OCI-LY3 (cell line): ENCODE data around the gene POTEF.
"Not testable (repeated sequence)": the region's sequence is repeated elsewhere in the genome, so short reads cannot be mapped to it uniquely, and the experiment has no call there.

Experiments
- H2AFZ ChIP-seq: fragments of 200-600, 300-600 bp; shearing (Covaris generic); 2 replicates; pipeline ENCODE4 v1.6.0; 2014; ENCODE audit warnings: antibody characterized with exemption, low read depth, low read length
- H3K27ac ChIP-seq: fragments of 200-600, 300-600 bp; sonication (generic); 2 replicates; pipeline ENCODE4 v1.5.1; 2014; ENCODE audit warnings: mild to moderate bottlenecking, low read length, moderate library complexity, mixed read lengths
- H3K27me3 ChIP-seq: fragments of 200-600, 300-600 bp; sonication (generic); 2 replicates; pipeline ENCODE4 v1.6.1; 2014; ENCODE audit warnings: low read depth, low read length, mixed read lengths
- H3K36me3 ChIP-seq: fragments of 200-600, 300-600 bp; sonication (generic); replicated peaks from 2 replicates; pipeline ENCODE3; 2014; ENCODE audit warnings: low read depth, low read length, mixed read lengths
- H3K4me1 ChIP-seq: fragments of 300-600, 200-600 bp; sonication (generic); 2 replicates; pipeline ENCODE4 v1.6.1; 2014; ENCODE audit warnings: low read length, mixed read lengths
- H3K4me2 ChIP-seq: fragments of 200-600, 300-600 bp; sonication (generic); 2 replicates; pipeline ENCODE4 v1.6.1; 2014; ENCODE audit warnings: low read length, mixed read lengths
- H3K4me3 ChIP-seq: fragments of 300-600, 200-600 bp; sonication (generic); 2 replicates; pipeline ENCODE4 v1.5.1; 2014; ENCODE audit warnings: antibody characterized with exemption, mild to moderate bottlenecking, low read length, moderate library complexity
- H3K79me2 ChIP-seq: fragments of 300-600, 200-600 bp; shearing (Covaris generic); 2 replicates; pipeline ENCODE4 v1.6.1; 2014; ENCODE audit warnings: mild to moderate bottlenecking, low read length, mixed read lengths
- H3K9ac ChIP-seq: fragments of 300-600, 200-600 bp; shearing (Covaris generic); 2 replicates; pipeline ENCODE4 v1.6.0; 2014; ENCODE audit warnings: mild to moderate bottlenecking, low read length, moderate library complexity
- H3K9me3 ChIP-seq: fragments of 200-600, 300-600 bp; shearing (Covaris generic); 2 replicates; pipeline ENCODE4 v1.6.1; 2014; ENCODE audit warnings: low read length, mixed read lengths; ENCODE audit not compliant: insufficient read depth
- H4K20me1 ChIP-seq: fragments of 200-600, 300-600 bp; sonication (generic); 2 replicates; pipeline ENCODE4 v1.6.1; 2016; ENCODE audit warnings: low read length, mixed read lengths; ENCODE audit not compliant: insufficient read depth
- CTCF ChIP-seq: fragments of 200-600, 300-600 bp; sonication (generic); IDR thresholded peaks from 2 replicates; pipeline ENCODE4 v1.5.1; 2014; ENCODE audit warnings: antibody characterized with exemption, low read length, low read depth
- EZH2phosphoT487 ChIP-seq: fragments of 200-600 bp; shearing (Covaris generic); IDR thresholded peaks from 2 replicates; pipeline ENCODE4 v1.6.1; 2018; ENCODE audit warnings: antibody characterized with exemption, mixed run types, low read depth

The POTEF gene

GRCh38 chr2:130162968-130163367 lies 33.9 kb upstream of the POTEF start:
- peaks cover 4% of the 10 kb centered on the region for H3K36me3 ChIP-seq
- no peaks in the 10 kb centered on the region for H3K9me3 ChIP-seq
- no peak overlapping the region for H3K4me2 ChIP-seq
- no peak for TF ChIP-seq EZH2phosphoT487
- no peak for TF ChIP-seq CTCF
- no peak overlapping the region for H3K4me3 ChIP-seq
- no peaks in the 10 kb centered on the region for H3K79me2 ChIP-seq
- no peaks in the 10 kb centered on the region for H4K20me1 ChIP-seq
- H3K4me1 ChIP-seq = peaks cover 12% of the 10 kb centered on the region
- H3K27me3 ChIP-seq = no peaks in the 10 kb centered on the region
- H3K27ac ChIP-seq = no peak overlapping the region
- H3K9ac ChIP-seq = no peak overlapping the region
- no peak overlapping the region for H2AFZ ChIP-seq

DNA sequence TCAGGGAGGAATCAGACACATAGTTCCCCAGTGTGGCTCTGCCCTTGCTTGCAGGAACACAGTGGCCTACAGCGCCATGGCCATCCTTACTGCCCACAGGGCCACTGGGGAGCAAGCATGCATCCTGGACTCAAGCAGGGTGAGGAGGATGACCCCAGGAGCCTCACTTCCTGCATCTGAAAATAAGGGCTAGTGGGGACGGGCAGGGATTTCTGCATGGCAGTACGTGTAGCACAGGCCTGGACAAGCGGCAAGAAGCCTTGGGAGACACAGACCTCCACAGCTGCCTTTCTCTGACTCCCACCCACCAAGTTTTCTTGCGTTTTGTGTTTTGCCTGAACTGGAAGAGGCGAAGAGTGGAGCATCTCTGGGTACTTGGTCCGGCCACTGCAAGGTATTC lies 33.5 kb upstream of the POTEF start:
- not testable (repeated sequence) for H3K36me3 ChIP-seq, H3K27me3 ChIP-seq, H4K20me1 ChIP-seq, H3K4me3 ChIP-seq, H2AFZ ChIP-seq, H3K27ac ChIP-seq, H3K79me2 ChIP-seq, H3K9me3 ChIP-seq, H3K4me2 ChIP-seq, H3K9ac ChIP-seq
- H3K4me1 ChIP-seq = peaks cover 13% of the 10 kb centered on the region

DNA sequence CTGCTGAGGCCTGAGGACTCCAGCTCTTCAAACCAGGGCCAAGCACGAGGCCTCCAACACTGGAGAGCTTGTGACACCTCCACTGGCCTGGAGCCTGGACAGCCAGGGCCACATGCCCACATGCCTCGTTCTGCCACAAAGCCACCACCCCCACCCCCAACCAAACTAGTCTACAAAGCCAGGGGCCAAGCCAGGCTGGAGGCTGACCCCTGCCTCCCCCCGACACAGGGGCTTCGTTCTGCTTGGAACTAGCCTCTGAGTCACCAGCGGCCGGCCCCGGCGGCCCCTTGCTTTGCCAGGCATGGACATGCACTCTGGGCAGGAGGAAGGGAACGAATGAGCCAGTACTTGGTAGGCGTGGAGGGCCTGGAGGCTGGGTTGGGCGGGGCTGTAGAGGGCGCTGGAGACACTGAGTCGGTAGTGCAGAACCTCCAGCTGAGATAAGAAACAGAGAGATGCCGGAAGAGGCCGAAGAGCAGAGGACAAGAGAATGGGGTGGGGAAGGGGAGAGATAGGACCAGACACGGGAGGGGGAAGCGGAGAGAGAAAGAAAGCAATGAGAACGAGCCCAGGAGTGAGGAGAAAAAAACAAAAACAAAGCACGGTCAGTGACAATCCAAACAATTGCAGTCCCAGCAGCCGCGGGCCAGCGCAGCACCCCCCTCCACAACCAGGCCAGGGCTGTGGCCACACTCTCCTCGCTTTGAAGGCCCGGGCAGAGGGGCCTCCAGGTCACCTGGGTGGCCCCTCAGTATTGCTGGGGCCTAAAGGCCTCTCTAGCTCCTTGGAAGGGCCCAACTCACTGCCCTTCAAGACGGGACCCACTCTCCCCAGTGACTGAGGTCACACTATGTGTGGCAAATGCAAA lies 32.0 kb upstream of the POTEF start:
- peaks cover 13% of the 10 kb centered on the region for H3K4me1 ChIP-seq
- not testable (repeated sequence) for H2AFZ ChIP-seq, H3K4me3 ChIP-seq, H3K79me2 ChIP-seq, H3K27ac ChIP-seq, H4K20me1 ChIP-seq, H3K9me3 ChIP-seq, H3K27me3 ChIP-seq, H3K4me2 ChIP-seq, H3K9ac ChIP-seq, H3K36me3 ChIP-seq

DNA sequence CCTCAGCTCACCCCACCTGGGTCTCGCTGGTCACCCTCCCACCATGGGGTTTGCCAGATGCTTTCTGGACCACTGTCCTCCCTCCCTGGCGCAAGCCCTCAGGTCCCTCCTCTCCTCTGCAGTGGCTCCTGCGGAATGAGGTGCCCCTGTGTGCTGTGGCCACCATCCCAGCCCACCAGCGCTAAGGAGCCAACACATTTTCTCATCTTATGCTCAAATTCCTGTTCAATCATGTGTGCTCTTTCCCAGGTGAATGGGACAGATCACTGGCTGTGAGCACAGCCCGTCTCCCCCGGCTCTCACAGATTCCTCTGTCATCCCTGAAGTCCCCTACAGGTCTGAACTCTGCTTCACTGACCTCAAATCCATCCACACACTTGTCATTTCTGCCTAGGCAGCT lies 31.1 kb upstream of the POTEF start:
- Histone ChIP-seq H3K4me3 (no peak overlapping the region), H3K27ac (no peak overlapping the region), H3K4me1 (peaks cover 13% of the 10 kb centered on the region), H3K79me2 (no peaks in the 10 kb centered on the region), H3K36me3 (no peaks in the 10 kb centered on the region), H3K27me3 (no peaks in the 10 kb centered on the region), H3K4me2 (no peak overlapping the region), H3K9me3 (no peaks in the 10 kb centered on the region), H4K20me1 (no peaks in the 10 kb centered on the region), H3K9ac (no peak overlapping the region), H2AFZ (no peak overlapping the region)
- no peak for TF ChIP-seq EZH2phosphoT487
- TF ChIP-seq CTCF = no peak

DNA sequence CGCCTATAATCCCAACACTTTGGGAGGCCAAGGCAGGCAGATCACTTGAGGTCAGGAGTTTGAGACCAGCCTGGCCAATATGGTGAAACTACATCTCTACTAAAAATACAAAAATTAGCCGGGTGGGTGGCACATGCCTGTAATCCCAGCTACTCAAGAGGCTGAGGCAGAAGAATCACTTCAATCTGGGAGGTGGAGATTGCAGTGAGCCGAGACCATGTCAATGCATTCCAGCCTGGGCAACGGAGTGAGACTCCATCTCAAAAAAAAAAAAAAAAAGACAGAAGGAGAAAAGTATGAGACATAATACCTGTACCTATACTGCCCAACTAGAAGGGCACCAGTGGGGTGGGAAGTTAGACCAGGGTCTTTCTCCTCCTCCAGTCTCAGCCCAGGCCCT lies 30.4 kb upstream of the POTEF start:
- H3K36me3 ChIP-seq, H3K4me3 ChIP-seq, H3K9me3 ChIP-seq, H3K79me2 ChIP-seq, H3K9ac ChIP-seq, H4K20me1 ChIP-seq, H2AFZ ChIP-seq, H3K27ac ChIP-seq, H3K27me3 ChIP-seq, H3K4me2 ChIP-seq: not testable (repeated sequence)
- H3K4me1 ChIP-seq = peaks cover 13% of the 10 kb centered on the region
